C4-2B (cell line): Measurements from ENCODE around the gene SIK2.

Source experiments
- CTCF ChIP-seq: fragments of 450-650 bp; conservative IDR thresholded peaks from 2 replicates; pipeline ENCODE4 v1.5.1; 2017; ENCODE audit warnings: mild to moderate bottlenecking
- ZFX ChIP-seq: fragments of 450-650 bp; IDR thresholded peaks from 2 replicates; pipeline ENCODE4 v1.6.1; 2017

- no peak for TF ChIP-seq CTCF
- no peak for TF ChIP-seq ZFX
Observed at GRCh38 chr11:111671383-111671782, 69.1 kb downstream of the SIK2 start.
